ENCODE results near the gene TRMT44.

- TF ChIP-seq EZH2 (IDR thresholded peaks at IDR 0.05; ENCODE audit: low read depth) (no peak), CTCF (conservative IDR thresholded peaks at IDR 0.05) (no peak)
Measured at GRCh38 chr4:8414377-8414776, 26.2 kb upstream of the TRMT44 start.

All from PC-9 (cell line).